ENCODE results near the gene PADI2.

The PADI2 gene

GRCh38 chr1:17143760-17144159 is 24.5 kb upstream of the PADI2 start:
- Histone ChIP-seq H3K27me3 (no peaks in the 10 kb centered on the region), H3K36me3 (no peaks in the 10 kb centered on the region), H3K4me3 (ENCODE audit: low read depth, low read length) (no peak overlapping the region), H3K9me3 (no peaks in the 10 kb centered on the region), H3K4me1 (no peaks in the 10 kb centered on the region)
- DNase-seq: no peak
- TF ChIP-seq CTCF (IDR thresholded peaks at IDR 0.05; ENCODE audit: low read depth, low read length): no peak

- no peaks in the 10 kb centered on the region for H3K9me3 ChIP-seq
- H3K36me3 ChIP-seq: no peaks in the 10 kb centered on the region
- TF ChIP-seq CTCF (IDR thresholded peaks at IDR 0.05; ENCODE audit: low read depth, low read length): no peak
- no peak for DNase-seq
- no peaks in the 10 kb centered on the region for H3K4me1 ChIP-seq
- no peak overlapping the region for H3K4me3 ChIP-seq (ENCODE audit: low read depth, low read length)
- no peaks in the 10 kb centered on the region for H3K27me3 ChIP-seq
Measured at GRCh38 chr1:17141441-17142197, 22.4 kb upstream of the PADI2 start.

GRCh38 chr1:17140279-17140678 is 21.0 kb upstream of the PADI2 start:
- no peak for DNase-seq
- Histone ChIP-seq H3K4me1 (no peaks in the 10 kb centered on the region), H3K27me3 (no peaks in the 10 kb centered on the region), H3K9me3 (no peaks in the 10 kb centered on the region), H3K4me3 (ENCODE audit: low read depth, low read length) (no peak overlapping the region), H3K36me3 (no peaks in the 10 kb centered on the region)
- no peak for TF ChIP-seq CTCF (IDR thresholded peaks at IDR 0.05; ENCODE audit: low read depth, low read length)

GRCh38 chr1:17139637-17140036 is 20.4 kb upstream of the PADI2 start:
- Histone ChIP-seq H3K9me3 (no peaks in the 10 kb centered on the region), H3K4me3 (ENCODE audit: low read depth, low read length) (no peak overlapping the region), H3K27me3 (no peaks in the 10 kb centered on the region), H3K4me1 (no peaks in the 10 kb centered on the region), H3K36me3 (no peaks in the 10 kb centered on the region)
- DNase-seq: no peak
- no peak for TF ChIP-seq CTCF (IDR thresholded peaks at IDR 0.05; ENCODE audit: low read depth, low read length)

- H3K4me1 ChIP-seq: no peaks in the 10 kb centered on the region
- H3K36me3 ChIP-seq: no peaks in the 10 kb centered on the region
- DNase-seq: no peak
- no peaks in the 10 kb centered on the region for H3K9me3 ChIP-seq
- no peaks in the 10 kb centered on the region for H3K27me3 ChIP-seq
- no peak overlapping the region for H3K4me3 ChIP-seq (ENCODE audit: low read depth, low read length)
- TF ChIP-seq CTCF (IDR thresholded peaks at IDR 0.05; ENCODE audit: low read depth, low read length): no peak
Measured at GRCh38 chr1:17137441-17137840, 18.2 kb upstream of the PADI2 start.

GRCh38 chr1:17136936-17137335 is 17.7 kb upstream of the PADI2 start:
- Histone ChIP-seq H3K27me3 (no peaks in the 10 kb centered on the region), H3K4me1 (no peaks in the 10 kb centered on the region), H3K4me3 (ENCODE audit: low read depth, low read length) (no peak overlapping the region), H3K36me3 (no peaks in the 10 kb centered on the region), H3K9me3 (no peaks in the 10 kb centered on the region)
- no peak for DNase-seq
- no peak for TF ChIP-seq CTCF (IDR thresholded peaks at IDR 0.05; ENCODE audit: low read depth, low read length)

All from BE2C (cell line).